GM13977 (cell line): ENCODE results near the gene PLCL1.

Source experiments
- DNase-seq: peaks from one replicate; pipeline ENCODE4 v3.0.0; 2012; ENCODE audit warnings: low spot score
- in situ Hi-C: fragments of 300-500 bp; cut with MboI; formaldehyde crosslinking; loops from one replicate; pipeline ENCODE4 v1.12.0; 2022; ENCODE audit warnings: low sequenced_read_pairs, low pct_unique_long_range_greater_than_20kb, mixed read lengths, inconsistent platforms; ENCODE audit not compliant: unreplicated experiment
- TF ChIP-seq, protein P1 (sequence below): IDR thresholded peaks from 2 replicates; pipeline ENCODE4 v1.5.1; 2012; ENCODE audit warnings: mild to moderate bottlenecking, control low read depth; ENCODE audit not compliant: insufficient read depth; ENCODE audit errors: extremely low read depth, missing control alignments

The PLCL1 gene

DNA sequence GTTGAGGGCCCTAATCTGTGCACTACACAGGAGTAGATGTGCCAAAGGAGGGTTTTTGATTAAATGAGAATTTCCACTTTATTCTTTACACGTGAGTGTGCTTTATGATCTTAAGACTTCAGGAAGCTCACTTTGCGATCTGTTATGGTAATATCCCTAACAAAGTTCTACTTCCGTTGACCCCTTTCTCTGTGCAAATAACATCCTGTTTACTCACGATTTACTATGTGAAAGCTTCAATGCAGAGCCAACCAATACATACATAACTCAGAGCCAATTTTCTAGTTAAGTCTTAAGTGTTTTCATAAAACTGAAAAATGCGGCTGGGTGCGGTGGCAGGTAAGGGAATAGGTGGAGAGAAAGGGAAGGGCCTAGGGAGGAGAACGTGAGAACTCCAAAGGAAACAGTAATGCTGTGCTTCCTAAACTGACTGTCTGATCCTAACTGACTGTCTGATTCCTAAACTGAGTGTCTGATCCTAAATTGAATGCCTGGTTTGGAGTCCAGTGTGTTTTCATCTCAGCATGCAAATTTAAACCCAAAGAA, 87.6 kb downstream of the PLCL1 start:
- DNase-seq: no peak
- in situ Hi-C loops: no loop called here
- TF ChIP-seq, protein P1, sequence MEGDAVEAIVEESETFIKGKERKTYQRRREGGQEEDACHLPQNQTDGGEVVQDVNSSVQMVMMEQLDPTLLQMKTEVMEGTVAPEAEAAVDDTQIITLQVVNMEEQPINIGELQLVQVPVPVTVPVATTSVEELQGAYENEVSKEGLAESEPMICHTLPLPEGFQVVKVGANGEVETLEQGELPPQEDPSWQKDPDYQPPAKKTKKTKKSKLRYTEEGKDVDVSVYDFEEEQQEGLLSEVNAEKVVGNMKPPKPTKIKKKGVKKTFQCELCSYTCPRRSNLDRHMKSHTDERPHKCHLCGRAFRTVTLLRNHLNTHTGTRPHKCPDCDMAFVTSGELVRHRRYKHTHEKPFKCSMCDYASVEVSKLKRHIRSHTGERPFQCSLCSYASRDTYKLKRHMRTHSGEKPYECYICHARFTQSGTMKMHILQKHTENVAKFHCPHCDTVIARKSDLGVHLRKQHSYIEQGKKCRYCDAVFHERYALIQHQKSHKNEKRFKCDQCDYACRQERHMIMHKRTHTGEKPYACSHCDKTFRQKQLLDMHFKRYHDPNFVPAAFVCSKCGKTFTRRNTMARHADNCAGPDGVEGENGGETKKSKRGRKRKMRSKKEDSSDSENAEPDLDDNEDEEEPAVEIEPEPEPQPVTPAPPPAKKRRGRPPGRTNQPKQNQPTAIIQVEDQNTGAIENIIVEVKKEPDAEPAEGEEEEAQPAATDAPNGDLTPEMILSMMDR: no peak

DNA sequence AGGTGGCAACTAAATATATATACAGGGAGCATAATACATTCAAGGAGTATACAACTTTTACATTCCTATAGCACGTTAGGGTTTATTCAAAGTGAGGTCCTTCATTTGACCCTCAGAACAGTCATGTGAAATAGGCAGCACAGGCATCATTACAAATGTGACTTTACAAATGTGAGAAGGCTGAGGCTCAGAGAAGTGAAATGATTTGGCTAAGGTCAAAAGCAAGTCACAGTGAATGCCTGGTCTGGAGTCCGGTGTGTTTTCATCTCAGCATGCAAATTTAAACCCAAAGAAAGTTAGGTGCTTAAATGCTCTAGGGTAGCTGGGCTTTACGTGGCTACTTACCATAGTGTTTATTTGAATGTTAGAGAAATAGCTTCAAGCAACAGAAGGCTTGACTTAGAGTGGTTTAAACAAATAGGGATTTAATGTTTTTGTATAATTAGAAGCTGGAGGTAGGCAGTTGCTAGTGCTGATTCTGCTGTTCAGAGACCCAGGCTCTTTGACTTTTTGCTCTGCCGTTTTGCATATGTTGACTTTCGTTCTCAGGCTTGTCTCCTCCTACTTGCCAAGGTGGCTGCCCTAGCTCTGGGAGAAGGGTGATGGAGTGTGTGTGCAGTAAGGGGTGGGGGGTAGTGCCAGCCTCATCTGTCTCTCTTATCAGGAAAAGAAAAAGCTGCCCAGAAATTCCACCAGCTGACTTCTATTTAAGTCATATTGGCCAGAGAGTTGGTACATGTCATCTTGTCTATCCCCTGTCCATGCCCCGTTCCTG, 89.2 kb downstream of the PLCL1 start:
- TF ChIP-seq, protein P1: no peak
- no peak for DNase-seq
- in situ Hi-C loops: no loop called here

DNA sequence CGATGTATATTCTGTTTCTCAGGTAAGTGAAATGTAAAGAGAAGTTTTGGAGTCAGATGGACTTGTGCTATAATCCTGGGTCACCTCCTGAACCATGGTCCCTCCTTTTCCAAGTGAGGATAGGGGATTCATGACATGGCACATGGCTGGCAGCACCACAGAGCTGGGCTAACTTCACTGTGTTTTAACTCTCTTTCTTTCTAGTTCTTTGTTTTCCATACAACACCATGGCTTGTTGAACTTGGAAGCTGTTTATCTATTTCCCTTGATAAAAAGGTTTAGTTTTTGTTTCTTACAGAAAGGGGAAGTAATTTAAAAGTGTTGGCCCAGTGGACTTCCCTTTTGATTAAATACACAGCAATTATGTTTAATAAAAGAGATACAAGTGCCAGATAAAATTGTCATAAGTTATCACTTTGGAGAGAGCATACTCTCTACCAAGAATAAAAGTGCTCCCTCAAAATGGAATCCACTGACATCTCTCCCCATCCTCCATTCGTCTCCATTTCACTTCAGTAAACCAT, 90.4 kb downstream of the PLCL1 start:
- no peak for DNase-seq
- in situ Hi-C loops: no loop called here
- TF ChIP-seq, protein P1: no peak

DNA sequence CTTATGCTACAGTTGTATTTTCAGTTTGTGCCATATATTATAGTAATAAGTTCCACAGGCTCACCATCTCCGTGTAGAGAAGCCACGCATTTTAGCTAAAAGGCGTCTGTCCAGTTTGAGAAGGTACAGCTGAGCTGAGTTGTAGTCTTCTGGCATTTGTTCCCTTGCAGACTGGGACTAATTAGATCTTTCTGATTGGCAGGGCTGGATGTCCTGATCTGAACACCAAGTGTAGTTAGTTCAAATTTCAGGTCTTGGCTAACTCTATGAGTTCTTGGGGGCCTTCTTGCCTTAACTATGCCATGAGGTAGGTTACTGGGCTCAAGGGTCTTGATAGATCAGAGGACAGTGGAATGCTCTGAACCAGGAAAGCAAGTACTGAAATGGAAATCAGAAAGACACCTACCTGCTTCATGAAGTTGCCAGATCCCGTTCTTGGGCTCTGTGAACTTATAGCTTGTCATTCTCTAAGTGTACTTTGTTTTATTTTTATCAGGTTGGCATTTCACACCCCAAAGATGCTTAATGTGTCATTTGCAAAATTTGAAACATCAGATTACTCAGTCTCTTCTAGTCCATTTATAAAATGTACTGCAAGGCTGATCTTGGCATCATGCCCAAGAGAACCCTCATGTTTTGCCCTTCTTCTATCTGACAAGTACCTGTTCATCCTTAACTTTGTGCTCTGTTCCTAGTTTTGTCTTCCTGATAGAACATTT, 93.7 kb downstream of the PLCL1 start:
- TF ChIP-seq, protein P1: no peak
- no peak for DNase-seq
- in situ Hi-C loops: no loop called here

DNA sequence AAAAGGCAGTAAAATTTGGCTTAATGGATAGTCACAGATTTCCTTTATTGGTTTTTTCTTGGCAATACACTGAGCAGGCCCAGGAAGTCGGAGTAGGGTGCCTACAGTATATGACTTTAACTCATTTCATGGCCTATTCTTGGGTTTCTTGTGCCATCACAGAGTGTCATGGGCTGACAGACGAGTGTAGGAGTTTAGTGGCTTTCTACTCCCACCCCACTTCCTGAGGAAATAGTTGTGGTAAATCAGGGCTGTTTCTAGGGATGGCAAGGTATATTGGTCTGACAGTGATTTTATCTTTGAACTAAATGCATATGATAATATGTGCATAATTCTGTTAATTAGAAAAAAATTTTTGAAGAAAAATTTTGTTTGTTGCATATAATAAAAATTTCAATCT, 100.1 kb downstream of the PLCL1 start:
- TF ChIP-seq, protein P1: no peak

DNA sequence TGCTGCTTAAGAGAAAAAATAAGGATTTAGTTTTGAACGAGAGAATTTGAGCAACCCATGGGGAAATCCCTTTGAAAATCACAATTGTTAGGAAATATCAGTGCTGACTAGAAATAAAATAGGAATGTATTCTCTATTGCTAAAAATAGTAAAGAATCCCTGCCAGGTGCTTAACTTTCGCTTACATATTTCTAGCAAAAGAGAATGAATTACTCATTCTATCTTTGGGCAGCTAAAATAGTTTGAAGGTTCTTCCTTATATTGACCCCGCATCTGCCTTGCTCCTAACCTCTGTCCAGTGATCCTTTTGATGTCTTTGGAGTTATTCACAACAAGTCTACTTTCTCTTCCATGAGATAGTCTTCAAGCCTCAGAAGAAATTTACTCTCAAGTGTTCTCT, 103.8 kb downstream of the PLCL1 start:
- DNase-seq: no peak
- in situ Hi-C loops: no loop called here

More for the DNA sequence above, 100.1 kb downstream of the PLCL1 start:
- DNase-seq: no peak
- in situ Hi-C loops: no loop called here

More for the DNA sequence above, 103.8 kb downstream of the PLCL1 start:
- TF ChIP-seq, protein P1: no peak
